A549 (cell line): ENCODE measurements around the gene TMPRSS2.

Source experiments
- POLR2A ChIP-seq: IDR thresholded peaks from 2 replicates; pipeline ENCODE4 v1.6.1; 2012; ENCODE audit warnings: mild to moderate bottlenecking, low read length
- RAD21 ChIP-seq, 2 experiments: fragments of >200 bp in 1 of 2; sonication (Bioruptor Twin) in 1 of 2; formaldehyde crosslinking in 1 of 2; IDR thresholded peaks in 1 of 2; conservative IDR thresholded peaks in 1 of 2; 2 replicates in 1 of 2; 3 replicates in 1 of 2; pipeline ENCODE4 v1.6.1; 2012 to 2018; ENCODE audit warnings: inconsistent platforms in 1 of 2
- ZNF302 ChIP-seq: fragments of 250-450 bp; sonication (Bioruptor Pico); IDR thresholded peaks from 2 replicates; pipeline ENCODE4 v1.9.0; 2021; ENCODE audit warnings: inconsistent platforms, mild to moderate bottlenecking, moderate library complexity
- TF ChIP-seq, protein P1 (sequence below): fragments of 250-450 bp; sonication (Bioruptor Pico); IDR thresholded peaks from 2 replicates; pipeline ENCODE4 v1.5.0; 2020; ENCODE audit warnings: low read depth, mild to moderate bottlenecking, moderate library complexity
- TF ChIP-seq, protein P2 (sequence below): fragments of >200 bp; sonication (Bioruptor Twin); formaldehyde crosslinking; IDR thresholded peaks from 3 replicates; pipeline ENCODE4 v1.5.1; 2016
- TF ChIP-seq, protein P3 (sequence below): fragments of 250-450 bp; sonication (Bioruptor Pico); IDR thresholded peaks from 2 replicates; pipeline ENCODE4 v1.5.0; 2021; ENCODE audit warnings: mild to moderate bottlenecking, moderate library complexity, borderline replicate concordance

- TF ChIP-seq, protein P1, sequence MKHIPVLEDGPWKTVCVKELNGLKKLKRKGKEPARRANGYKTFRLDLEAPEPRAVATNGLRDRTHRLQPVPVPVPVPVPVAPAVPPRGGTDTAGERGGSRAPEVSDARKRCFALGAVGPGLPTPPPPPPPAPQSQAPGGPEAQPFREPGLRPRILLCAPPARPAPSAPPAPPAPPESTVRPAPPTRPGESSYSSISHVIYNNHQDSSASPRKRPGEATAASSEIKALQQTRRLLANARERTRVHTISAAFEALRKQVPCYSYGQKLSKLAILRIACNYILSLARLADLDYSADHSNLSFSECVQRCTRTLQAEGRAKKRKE (CRISPR knock-in tag) = no peak
- TF ChIP-seq, protein P2, sequence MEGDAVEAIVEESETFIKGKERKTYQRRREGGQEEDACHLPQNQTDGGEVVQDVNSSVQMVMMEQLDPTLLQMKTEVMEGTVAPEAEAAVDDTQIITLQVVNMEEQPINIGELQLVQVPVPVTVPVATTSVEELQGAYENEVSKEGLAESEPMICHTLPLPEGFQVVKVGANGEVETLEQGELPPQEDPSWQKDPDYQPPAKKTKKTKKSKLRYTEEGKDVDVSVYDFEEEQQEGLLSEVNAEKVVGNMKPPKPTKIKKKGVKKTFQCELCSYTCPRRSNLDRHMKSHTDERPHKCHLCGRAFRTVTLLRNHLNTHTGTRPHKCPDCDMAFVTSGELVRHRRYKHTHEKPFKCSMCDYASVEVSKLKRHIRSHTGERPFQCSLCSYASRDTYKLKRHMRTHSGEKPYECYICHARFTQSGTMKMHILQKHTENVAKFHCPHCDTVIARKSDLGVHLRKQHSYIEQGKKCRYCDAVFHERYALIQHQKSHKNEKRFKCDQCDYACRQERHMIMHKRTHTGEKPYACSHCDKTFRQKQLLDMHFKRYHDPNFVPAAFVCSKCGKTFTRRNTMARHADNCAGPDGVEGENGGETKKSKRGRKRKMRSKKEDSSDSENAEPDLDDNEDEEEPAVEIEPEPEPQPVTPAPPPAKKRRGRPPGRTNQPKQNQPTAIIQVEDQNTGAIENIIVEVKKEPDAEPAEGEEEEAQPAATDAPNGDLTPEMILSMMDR = no peak
- TF ChIP-seq, protein P3, sequence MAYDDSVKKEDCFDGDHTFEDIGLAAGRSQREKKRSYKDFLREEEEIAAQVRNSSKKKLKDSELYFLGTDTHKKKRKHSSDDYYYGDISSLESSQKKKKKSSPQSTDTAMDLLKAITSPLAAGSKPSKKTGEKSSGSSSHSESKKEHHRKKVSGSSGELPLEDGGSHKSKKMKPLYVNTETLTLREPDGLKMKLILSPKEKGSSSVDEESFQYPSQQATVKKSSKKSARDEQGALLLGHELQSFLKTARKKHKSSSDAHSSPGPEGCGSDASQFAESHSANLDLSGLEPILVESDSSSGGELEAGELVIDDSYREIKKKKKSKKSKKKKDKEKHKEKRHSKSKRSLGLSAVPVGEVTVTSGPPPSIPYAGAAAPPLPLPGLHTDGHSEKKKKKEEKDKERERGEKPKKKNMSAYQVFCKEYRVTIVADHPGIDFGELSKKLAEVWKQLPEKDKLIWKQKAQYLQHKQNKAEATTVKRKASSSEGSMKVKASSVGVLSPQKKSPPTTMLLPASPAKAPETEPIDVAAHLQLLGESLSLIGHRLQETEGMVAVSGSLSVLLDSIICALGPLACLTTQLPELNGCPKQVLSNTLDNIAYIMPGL (CRISPR knock-in tag) = no peak
- TF ChIP-seq POLR2A = no peak
- no peak for TF ChIP-seq ZNF302 (CRISPR knock-in tag)
- TF ChIP-seq RAD21 (conservative IDR thresholded peaks at IDR 0.05 in 1 of 2, IDR thresholded peaks at IDR 0.05 in 1 of 2) = no peak
Measured at GRCh38 chr21:41458559-41458958, 49.4 kb downstream of the TMPRSS2 start.
